Panc1 (cell line): ENCODE measurements around the gene LTC4S.

Experiments used
- CTCF ChIP-seq: fragments of 450-650 bp; IDR thresholded peaks from 2 replicates; pipeline ENCODE4 v1.5.1; 2017; ENCODE audit warnings: mild to moderate bottlenecking
- POLR2AphosphoS5 ChIP-seq: IDR thresholded peaks from 2 replicates; pipeline ENCODE4 v1.6.1; 2012; ENCODE audit warnings: mild to moderate bottlenecking, low read depth, low read length, moderate library complexity
- SIN3A ChIP-seq: IDR thresholded peaks from 2 replicates; pipeline ENCODE4 v1.6.1; 2012; ENCODE audit warnings: low read depth, mild to moderate bottlenecking, low read length, moderate library complexity, borderline replicate concordance; ENCODE audit not compliant: insufficient read depth
- TCF7L2 ChIP-seq: IDR thresholded peaks from 2 replicates; pipeline ENCODE4 v1.6.1; 2011; ENCODE audit warnings: mild to moderate bottlenecking, low read depth, low read length, inconsistent platforms
- TF ChIP-seq, protein P1 (sequence below), 2 experiments: IDR thresholded peaks; 2 replicates each; pipeline ENCODE4 v1.6.1; 2011 to 2012; ENCODE audit warnings: low read depth in 2 of 2, control low read depth in 1 of 2, low read length in 1 of 2, mild to moderate bottlenecking in 1 of 2, moderate library complexity in 1 of 2; ENCODE audit not compliant: insufficient read depth in 1 of 2

GRCh38 chr5:179786861-179787260, 6.9 kb upstream of the LTC4S start:
- TF ChIP-seq CTCF (no peak), POLR2AphosphoS5 (no peak), SIN3A (no peak), TCF7L2 (no peak)
- TF ChIP-seq, protein P1, sequence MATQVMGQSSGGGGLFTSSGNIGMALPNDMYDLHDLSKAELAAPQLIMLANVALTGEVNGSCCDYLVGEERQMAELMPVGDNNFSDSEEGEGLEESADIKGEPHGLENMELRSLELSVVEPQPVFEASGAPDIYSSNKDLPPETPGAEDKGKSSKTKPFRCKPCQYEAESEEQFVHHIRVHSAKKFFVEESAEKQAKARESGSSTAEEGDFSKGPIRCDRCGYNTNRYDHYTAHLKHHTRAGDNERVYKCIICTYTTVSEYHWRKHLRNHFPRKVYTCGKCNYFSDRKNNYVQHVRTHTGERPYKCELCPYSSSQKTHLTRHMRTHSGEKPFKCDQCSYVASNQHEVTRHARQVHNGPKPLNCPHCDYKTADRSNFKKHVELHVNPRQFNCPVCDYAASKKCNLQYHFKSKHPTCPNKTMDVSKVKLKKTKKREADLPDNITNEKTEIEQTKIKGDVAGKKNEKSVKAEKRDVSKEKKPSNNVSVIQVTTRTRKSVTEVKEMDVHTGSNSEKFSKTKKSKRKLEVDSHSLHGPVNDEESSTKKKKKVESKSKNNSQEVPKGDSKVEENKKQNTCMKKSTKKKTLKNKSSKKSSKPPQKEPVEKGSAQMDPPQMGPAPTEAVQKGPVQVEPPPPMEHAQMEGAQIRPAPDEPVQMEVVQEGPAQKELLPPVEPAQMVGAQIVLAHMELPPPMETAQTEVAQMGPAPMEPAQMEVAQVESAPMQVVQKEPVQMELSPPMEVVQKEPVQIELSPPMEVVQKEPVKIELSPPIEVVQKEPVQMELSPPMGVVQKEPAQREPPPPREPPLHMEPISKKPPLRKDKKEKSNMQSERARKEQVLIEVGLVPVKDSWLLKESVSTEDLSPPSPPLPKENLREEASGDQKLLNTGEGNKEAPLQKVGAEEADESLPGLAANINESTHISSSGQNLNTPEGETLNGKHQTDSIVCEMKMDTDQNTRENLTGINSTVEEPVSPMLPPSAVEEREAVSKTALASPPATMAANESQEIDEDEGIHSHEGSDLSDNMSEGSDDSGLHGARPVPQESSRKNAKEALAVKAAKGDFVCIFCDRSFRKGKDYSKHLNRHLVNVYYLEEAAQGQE (IDR thresholded peaks at IDR 0.05; ENCODE audit: insufficient read depth in 1 of 2, low read depth in 2 of 2, low read length in 1 of 2): no peak
